Daoy (cell line): ENCODE data around the gene INCENP. TPM values are rescaled to one million over a fixed set of nuclear protein-coding genes. Genes with fewer than 3 reads are reported as not detected.
"Not testable (repeated sequence)": the region's sequence is repeated elsewhere in the genome, so short reads cannot be mapped to it uniquely, and the experiment has no call there.

Experiments
- DNase-seq: peaks from one replicate; pipeline ENCODE4 v3.0.0-alpha.2; 2015; ENCODE audit warnings: low read depth
- total RNA-seq: library from RNA; depleted of rRNA; stranded (reverse); fragments of >200 nt; shearing (Covaris generic); gene quantifications from 2 replicates; pipeline ENCODE4 v1.2.3, GENCODE V29; 2014; rRNA removed

Gene INCENP
- 57.0 and 76.3 TPM in 2 replicates for total RNA-seq

GRCh38 chr11:62123669-62124185, at the start of gene INCENP:
Gene INCENP, plus strand, starts transcription at chr11:62124011. Its CDS starts 4,151 bp downstream, at chr11:62128162.
- peak; percentile 98 for DNase-seq

DNA sequence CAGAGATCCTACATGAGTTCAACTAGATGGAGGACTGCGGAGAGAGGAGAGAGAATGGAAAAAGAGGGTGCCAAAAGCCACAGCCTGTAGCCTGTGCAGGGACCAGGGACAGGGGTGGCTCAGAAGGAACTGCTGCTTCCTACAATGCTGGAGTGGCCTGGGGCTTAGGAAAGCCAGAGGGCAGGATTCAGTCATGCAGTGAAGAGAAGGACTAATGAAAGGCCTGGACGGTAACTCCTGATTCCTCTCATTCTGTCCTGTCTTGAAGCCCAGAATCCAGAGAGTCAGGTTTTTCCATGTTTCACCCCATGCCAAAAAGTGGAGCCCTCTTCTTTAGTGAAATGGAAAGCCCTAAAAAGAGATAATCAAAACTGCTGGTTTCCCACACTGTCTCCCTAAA, 48.4 kb upstream of the INCENP start:
- DNase-seq, result no peak

GRCh38 chr11:62077132-62077531, 46.7 kb upstream of the INCENP start:
- no peak for DNase-seq

DNA sequence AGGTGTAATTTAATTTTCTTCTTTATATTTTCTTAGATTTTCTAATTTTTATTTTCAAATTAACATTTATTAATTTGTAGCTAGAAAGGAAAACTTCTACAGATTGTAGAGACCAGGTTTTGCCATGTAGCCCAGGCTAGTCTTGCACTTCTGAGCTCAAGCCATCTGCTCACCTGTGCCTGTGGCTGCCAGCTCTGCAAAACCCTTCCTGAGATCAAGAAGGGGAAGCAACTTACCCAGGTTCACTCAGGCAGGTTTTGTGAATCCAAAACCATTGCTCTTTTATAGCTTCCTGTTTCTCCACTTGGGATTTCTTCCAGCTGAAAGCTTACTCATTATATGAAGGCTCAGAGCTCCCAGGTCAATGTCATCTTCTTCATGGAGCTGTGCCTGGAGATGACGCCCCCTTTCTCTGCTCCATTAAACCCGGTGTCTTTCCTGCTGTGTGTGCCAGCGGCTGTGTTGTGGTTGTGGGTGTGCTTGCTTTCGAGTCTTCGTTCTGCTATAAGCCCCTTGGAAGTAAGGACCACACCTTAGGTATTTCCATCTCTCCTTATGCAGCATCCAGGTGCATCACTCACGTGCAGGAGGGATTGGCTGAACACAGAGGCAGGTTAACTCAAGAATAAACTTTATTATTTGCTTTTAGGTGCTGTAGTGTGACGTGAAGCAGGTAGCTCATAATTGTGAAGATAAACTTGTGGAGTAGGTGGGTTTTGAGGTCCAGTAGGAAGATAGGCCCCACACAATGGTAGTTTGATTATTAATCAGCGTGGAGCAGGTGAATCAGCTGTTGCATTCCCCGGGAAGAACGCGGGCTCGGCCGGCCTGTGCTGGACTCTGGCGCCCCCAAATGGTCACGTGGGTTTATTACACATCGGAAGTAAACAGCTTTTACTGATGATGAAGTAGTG, 42.2 kb upstream of the INCENP start:
- DNase-seq, result peak; percentile 63

DNA sequence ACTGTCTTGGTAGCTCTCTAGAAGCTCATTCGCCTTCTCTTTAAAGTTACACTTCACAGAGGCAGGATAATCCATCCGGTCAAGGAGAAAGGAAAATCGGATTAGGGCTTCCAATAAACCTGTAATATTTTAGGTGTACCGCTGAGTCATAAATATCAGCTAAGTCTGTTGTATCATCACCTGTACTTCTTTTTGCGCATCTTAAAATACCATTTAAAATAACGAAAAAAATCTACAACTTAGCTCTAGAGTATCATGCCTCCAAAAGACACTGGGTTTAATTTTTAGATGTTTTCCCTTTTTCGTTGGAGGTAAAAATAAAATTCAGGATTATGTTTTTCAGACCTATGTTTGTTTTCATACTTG, 41.5 kb upstream of the INCENP start:
- DNase-seq, result no peak

DNA sequence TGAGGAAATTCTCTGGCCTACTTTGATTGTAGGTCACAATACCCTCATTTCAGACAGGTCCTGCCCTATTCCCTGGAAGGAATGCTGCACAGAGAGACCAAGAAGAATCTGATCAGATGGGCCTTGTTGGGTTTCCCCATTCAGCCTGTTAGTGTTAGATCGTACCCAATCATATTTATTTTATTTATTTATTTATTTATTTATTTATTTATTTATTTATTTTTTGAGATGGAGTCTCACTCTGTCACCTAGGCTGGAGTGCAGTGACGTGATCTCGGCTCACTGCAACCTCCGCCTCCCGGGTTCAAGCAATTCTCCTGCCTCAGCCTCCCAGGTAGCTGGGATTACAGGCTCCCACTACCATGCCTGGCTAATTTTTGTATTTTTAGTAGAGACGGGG, 39.0 kb upstream of the INCENP start:
- not testable (repeated sequence) for DNase-seq

GRCh38 chr11:62087694-62088093, 36.1 kb upstream of the INCENP start:
- DNase-seq, result no peak

GRCh38 chr11:62088331-62088933, 35.4 kb upstream of the INCENP start:
- no peak for DNase-seq

DNA sequence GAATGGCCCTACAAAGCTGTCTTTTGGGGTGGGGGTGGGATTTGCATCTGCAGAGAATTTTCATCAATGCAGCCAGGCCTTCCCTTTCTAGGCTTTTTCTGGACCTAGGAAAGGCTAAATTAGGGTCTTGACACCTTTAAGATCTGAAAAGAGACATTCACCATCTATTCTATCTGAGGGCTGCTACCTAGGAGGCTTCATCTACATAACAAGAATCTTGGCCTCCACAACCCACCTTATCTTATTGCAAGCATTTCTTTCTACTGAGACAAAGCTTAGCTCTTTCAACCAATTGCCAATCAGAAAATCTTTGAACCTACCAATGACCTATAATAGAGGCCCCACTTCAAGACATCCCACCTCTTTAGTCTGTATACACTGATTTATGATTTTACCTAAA, 20.7 kb upstream of the INCENP start:
- no peak for DNase-seq

- DNase-seq, result no peak
Observed at GRCh38 chr11:62103986-62104385, 19.8 kb upstream of the INCENP start.

DNA sequence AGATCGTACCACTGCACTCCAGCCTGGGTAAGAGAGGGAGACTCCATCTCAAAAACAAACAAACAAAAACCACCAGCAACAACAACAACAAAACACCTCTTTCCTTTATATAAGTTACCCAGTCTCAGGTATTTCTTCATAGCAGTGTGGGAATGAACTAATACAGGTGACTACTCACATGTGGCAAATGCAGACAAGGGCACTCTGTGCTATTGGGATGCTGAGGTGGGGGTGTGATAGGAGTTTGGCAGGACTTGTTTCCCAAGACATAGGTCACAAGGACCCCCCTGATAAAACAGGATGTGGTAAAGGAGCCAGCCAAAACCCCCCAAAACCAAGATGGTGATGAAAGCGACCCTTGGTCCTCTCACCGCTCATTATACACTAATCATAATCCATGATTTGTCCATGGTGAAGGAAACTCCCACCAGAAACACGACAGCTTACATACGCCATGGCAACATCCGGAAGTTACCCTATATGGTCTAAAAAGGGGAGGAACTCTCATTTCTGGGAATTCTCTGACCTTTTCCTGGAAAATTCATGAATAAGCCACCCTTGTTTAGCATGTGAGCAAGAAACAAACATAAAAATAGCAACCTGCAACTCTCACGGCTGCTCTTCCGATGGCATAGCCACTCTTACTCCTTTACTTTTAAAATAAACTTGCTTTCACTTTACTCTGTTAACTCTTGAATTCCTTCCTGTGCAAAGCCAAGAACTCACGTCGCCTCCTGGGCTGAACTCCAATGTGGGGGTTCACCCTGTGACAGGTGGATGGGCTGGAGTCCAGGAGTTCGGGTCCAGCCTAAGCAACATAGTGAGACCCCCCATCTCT, 18.8 kb upstream of the INCENP start:
- no peak for DNase-seq

DNA sequence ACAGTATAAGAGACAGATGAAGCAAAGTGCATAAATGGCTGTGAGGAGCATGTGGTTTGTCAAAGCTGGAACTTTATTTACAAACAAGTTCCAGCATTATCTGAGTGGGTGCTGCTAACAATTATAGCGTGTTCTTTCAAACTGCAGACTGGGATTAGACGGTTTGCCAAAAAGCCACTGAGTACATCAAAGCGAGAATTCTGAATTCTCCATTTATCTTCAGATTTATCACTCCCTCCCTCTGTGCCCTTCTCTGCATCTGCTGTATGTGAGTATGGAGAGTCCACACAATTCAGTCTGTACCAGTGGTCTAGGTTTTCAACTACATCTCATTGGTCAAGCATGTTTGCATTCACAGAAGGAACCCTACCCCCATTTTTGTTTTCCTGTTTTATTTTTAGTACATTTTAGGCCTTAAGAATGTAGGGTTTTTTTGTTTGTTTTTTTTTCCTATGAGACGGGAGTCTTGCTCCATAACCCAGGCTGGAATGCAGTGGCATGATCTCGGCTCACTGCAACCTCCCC, 18.1 kb upstream of the INCENP start:
- DNase-seq, result no peak

GRCh38 chr11:62108017-62108750, 15.6 kb upstream of the INCENP start:
- peak; percentile 49 for DNase-seq

DNA sequence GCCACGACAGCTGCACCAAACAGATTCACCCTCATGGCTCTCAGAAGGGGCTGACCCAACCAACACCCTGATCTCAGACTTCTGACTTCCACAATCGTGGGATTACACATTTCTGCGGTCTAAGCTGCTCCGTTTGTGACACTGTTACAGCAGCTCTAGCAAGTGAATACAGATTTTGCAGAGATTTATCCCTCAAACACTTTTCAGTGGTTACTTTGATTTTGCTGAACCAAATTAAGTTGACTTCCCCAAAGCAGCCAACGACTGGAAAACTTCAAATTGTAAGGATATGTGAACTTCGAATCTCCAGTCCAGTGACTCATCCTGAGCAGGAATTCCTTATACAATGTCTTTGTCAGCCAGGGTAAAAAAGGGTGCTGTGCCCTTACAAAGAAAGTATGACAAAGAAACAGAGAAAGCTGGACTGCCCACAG, 14.8 kb upstream of the INCENP start:
- DNase-seq, result peak; percentile 28

- DNase-seq, result no peak
Observed at GRCh38 chr11:62115085-62115694, 8.6 kb upstream of the INCENP start.

DNA sequence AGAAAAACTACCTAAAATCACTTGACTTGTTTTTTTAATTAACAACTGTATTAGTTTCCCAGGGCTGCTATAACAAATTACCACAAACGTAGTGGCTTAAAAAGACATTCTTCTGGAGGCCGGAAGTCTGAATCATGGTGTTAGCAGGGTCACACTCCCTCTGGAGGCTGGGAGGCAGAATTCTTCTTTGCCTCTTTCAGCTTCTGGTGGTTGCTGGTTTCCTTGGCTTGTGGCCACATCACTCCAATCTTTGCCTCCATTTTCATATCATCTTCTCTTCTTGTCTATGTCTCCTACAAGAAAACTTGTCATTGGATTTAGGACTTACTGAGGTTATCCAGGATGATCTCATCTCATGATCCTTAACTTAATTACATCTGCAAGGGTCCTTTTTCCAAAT, 7.4 kb upstream of the INCENP start:
- no peak for DNase-seq

DNA sequence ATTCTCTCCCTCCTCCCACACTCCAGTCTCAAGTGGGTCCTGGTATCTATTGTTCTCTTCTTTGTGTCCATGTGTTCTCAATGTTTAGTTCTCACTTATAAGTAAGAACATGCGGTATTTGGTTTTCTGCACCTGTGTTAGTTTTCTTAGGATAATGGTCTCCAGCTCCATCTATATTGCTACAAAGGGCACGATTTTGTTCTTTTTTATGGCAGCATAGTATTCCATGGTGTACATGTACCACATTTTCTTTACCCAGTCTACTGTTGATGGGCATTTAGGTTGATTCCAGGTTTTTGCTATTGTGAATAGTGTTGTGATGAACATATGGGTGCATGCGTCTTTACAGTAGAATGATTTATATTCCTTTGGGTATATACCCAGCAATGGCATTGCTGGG, 4.2 kb upstream of the INCENP start:
- no peak for DNase-seq

DNA sequence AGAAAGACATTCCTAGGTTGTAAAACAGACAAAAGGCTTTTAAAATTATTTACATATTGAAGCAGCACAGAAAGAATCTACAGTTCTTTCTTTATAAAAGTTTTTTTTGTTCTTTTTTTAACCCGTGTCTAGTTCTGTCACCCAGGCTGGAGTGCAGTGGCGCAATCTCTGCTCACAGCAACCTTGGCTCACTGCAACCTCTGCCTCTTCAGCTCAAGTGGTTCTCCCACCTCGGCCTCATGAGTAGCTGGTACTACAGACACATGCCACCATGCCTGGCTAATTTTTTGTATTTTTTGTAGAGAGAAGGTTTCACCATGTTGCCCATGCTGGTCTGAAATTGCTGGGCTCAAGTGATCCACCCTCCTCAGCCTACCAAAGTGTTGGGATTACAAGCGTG, 3.8 kb upstream of the INCENP start:
- no peak for DNase-seq

GRCh38 chr11:62120431-62120830, 3.4 kb upstream of the INCENP start:
- DNase-seq, result no peak

DNA sequence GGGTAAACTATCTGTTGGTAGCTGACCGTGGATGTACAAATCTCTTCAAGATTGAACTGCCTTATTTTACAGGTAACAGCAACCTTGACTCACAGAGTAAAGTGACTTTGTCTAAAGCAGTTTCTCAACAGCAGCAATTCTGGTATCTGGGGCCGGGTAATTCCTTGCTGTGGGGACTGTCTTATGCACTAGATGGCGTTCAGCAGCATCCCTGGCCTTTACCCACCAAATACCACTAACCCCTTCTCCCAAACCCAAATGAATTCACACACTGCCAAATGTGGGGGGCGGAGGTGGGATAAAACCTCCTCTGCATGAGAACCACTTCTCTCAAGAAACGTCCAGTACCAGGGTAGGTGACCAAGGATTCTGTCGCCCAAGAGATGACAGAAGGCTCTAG, 1.7 kb upstream of the INCENP start:
- no peak for DNase-seq
